ENCODE data around the gene GRIK3. TPM values are rescaled to one million over a fixed set of nuclear protein-coding genes. Genes with fewer than 3 reads are reported as not detected.

The GRIK3 gene
- total RNA-seq, 4 donors from 2014 or later, result under 0.01 to 0.16 TPM; not detected in 2

- TF ChIP-seq CTCF (IDR thresholded peaks at IDR 0.05; ENCODE audit: low read depth), result no peak
These were observed 246.9 kb downstream of the GRIK3 start for GRCh38 chr1:36787312-36787913.

- TF ChIP-seq CTCF (IDR thresholded peaks at IDR 0.05; ENCODE audit: low read depth), result no peak
These were observed 247.9 kb downstream of the GRIK3 start for GRCh38 chr1:36786425-36786824.

GRCh38 chr1:36784147-36784859 is 250.0 kb downstream of the GRIK3 start:
- TF ChIP-seq CTCF (IDR thresholded peaks at IDR 0.05; ENCODE audit: low read depth), result no peak

- no peak for TF ChIP-seq CTCF (IDR thresholded peaks at IDR 0.05; ENCODE audit: low read depth)
These were observed 250.8 kb downstream of the GRIK3 start for GRCh38 chr1:36783475-36783874.

- no peak for TF ChIP-seq CTCF (IDR thresholded peaks at IDR 0.05; ENCODE audit: low read depth)
These were observed 251.5 kb downstream of the GRIK3 start for GRCh38 chr1:36782785-36783184.

- no peak for TF ChIP-seq CTCF (IDR thresholded peaks at IDR 0.05; ENCODE audit: low read depth)
These were observed 252.2 kb downstream of the GRIK3 start for GRCh38 chr1:36782085-36782484.

- no peak for TF ChIP-seq CTCF (IDR thresholded peaks at IDR 0.05; ENCODE audit: low read depth)
These were observed 253.2 kb downstream of the GRIK3 start for GRCh38 chr1:36781098-36781497.

All from subcutaneous adipose tissue (tissue), 4 donors.